ENCODE results near the gene YPEL1.
"Not testable (repeated sequence)": the region's sequence is repeated elsewhere in the genome, so short reads cannot be mapped to it uniquely, and the experiment has no call there.

YPEL1 gene

GRCh38 chr22:21681566-21682370 lies 53.8 kb downstream of the YPEL1 start:
- FAIRE-seq = no peak

- FAIRE-seq = no peak
These were observed 54.6 kb downstream of the YPEL1 start for GRCh38 chr22:21680830-21681565.

DNA sequence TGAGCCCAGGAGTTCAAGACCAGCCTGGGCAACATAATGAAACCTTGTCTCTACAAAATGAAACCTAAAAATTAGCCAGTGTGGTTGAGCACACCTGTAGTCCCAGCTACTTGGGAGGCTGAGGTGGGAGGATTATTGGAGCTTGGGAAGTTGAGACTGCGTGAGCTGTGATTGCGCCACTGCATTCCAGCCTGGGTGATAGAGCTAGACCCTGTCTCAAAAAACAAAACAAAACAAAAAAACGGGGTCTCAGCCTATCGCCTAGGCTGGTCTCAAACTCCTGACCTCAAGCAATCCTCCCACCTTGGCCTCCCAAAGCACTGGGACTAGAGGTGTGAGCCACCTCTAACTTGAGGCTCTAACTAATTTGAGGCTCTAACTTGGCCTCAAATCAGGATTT lies 56.2 kb downstream of the YPEL1 start:
- FAIRE-seq = no peak

DNA sequence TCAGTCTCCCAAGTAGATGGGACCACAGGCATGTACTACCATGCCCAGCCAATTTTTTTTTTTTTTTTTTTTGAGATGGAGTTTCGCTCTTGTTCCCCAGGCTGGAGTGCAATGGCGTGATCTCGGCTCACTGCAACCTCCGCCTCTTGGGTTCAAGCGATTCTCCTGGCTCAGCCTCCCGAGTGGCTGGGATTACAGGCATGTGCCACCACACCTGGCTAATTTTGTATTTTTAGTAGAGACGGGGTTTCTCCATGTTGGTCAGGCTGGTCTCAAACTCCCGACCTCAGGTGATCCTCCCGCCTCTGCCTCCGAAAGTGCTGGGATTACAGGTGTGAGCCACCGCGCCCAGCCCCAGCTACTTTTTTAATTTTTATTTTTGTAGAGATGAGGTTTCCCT lies 56.8 kb downstream of the YPEL1 start:
- FAIRE-seq = not testable (repeated sequence)

DNA sequence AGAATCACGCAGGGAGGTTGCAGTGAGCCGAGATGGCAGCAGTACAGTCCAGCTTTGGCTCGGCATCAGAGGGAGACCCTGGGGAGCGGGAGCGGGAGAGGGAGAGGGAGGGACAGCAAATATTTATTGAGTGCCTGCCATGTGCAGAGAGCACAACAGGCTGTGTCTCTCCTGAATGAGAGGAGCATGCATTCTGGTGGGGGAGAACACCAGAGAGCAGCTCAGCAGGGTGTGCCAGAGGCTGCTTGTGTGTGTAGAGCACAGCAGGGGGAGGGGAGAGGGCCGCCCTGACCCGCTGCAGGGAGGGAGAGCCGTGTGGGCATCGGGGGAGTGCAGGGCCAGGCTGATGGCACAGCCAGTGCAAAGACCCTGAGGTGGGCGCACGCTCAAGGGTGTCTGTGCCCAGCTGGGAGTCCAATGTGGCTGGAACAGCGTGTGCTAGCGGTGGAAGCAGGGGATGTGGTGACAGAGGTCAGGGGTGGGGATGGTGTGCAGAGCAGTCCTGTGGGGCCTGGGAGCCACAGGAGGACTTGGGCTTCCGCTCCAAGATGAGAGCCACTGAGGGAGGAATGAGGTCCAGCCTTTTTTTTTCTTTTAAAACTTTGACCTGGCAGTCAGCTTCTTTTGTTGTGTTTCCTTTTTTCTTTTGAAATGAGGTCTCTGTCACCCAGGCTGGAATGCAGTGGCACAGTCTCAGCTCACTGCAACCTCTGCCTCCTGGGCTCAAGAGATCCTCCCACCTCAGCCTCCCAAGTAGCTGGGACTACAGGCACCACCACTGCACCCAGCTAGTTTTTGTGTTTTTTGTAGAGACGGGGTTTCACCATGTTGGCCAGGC lies 57.8 kb downstream of the YPEL1 start:
- FAIRE-seq = no peak

- no peak for FAIRE-seq
These were observed 60.9 kb downstream of the YPEL1 start for GRCh38 chr22:21674638-21675245.

- no peak for FAIRE-seq
These were observed 61.9 kb downstream of the YPEL1 start for GRCh38 chr22:21673534-21674321.

GRCh38 chr22:21672107-21672629 lies 63.4 kb downstream of the YPEL1 start:
- no peak for FAIRE-seq

DNA sequence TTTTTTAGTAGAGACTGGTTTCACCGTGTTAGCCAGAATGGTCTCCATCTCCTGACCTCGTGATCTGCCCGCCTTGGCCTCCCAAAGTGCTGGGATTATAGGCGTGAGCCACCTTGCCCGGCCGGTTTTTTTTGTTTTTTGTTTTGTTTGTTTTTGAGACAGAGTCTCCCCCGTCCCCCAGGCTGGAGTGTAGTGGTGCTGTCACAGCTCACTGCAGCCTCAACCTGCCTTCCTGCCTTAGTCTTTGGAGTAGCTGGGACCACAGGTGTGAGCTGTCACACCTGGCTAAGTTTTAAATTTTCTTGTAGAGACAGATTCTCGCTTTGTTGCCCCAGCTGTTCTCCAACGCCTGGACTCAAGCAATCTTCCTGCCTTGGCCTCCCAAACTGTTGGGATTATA lies 66.6 kb downstream of the YPEL1 start:
- FAIRE-seq = no peak

DNA sequence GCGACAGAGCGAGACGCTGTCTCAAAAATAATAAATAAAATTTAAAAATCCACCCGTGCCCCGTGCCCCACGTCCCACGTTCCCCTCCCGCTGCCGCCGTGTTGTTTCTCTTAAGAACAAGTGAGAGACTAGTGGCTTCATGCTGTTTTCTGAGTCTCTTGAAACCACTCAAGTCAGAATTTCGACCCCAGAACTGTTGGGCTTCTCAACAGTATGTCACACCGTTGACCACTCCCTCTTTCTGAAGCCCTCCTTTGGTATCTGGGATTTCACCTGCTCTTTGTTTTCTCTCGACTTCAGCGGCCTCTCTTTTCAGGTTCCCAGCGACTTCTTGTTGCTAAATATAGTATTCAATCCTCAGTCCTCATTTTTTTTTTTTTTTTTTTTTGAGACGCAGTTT lies 68.8 kb downstream of the YPEL1 start:
- no peak for FAIRE-seq

DNA sequence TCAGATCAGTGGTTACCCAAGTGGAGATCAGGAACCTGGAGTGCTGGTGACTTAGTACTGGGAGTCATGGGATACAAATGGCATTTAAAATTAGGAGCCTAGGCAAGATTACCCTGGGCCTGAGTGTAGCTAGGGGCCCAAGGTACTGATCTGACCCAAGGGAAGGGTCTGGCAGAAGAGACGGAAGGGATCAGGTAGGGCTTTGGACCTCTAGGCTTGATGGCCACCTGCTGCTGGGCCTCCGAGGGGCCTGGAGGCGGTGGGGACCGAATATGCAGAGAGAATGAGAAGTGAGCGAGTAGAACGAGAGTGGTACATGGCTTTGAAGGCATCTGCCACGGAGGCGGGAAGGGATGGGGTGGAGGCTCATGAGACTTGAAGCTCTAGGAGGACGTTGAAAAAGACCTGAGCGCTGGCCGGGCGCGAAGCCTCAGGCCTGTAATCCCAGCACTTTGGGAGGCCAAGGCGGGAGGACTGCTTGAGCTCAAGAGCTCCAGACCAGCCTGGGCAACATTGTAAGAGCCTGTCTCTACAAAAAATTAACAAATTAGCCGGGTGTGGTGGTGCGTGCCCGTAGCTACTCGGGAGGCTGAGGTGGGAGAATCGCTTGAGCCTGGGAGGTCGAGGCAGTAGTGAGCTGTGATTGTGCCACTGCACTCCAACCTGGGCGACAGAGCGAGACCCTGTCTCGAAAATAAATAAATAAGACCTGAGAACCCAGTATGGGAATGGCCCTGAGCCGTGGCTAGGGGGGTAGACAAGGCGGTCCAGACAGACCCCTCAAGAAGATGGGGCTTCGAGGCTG lies 70.3 kb downstream of the YPEL1 start:
- no peak for FAIRE-seq

- FAIRE-seq = no peak
These were observed 71.9 kb downstream of the YPEL1 start for GRCh38 chr22:21663738-21664137.

GRCh38 chr22:21661991-21662390 lies 73.6 kb downstream of the YPEL1 start:
- FAIRE-seq = no peak

DNA sequence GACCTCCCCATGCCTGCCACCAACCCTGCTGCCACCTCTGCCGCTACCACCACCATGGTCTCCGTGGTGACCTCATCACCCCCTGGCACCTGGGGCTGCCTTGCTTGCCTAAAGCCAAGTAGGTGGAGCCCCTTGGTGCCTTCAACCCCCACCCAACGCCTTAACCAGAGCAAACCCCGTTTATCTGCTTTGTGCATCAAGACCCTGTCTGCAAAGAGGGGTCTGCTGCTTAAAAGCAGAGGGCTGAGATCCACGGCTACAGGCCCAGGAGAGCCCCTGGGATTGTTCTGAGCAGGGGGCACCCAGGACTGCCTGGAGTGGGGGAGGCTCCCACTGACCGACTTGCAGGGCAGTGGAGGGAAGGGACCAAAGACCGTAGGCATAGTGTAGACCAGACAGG lies 74.7 kb downstream of the YPEL1 start:
- FAIRE-seq = no peak

GRCh38 chr22:21659864-21660525 lies 75.6 kb downstream of the YPEL1 start:
- FAIRE-seq = no peak

DNA sequence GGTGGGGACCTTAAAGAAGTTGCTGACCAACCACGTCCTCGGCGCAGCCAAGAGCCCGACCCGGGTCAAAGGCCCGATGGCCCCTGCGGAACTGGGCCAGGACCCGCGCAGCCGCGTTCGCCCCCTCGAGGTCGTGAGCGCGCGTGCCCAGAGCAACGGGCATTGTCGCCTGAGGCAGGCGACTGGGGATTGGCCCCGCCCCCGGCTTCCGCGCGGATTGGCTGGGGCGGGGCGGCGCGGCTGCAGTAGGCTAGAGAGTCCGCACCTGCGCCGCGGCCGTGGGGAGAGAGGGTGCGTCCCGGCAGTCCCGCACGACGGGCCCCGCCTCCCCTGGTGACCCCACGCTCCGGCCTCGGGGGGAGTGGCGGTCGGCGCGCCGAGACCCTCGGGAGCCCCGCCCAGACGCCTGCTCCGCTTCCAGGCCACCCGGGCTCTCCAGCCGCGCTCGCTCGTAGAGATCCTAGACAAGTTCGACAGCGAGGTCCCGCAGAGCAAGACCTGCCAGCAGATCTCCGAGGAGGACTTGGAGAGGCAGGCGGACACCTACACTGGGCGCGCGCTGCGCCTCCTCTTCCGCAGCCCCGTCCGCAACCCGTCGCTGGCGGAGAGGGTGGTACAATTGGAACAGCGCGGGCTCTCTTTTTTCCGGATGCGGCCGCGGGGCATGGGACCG lies 78.1 kb downstream of the YPEL1 start:
- FAIRE-seq = no peak

GRCh38 chr22:21657020-21657359 lies 78.6 kb downstream of the YPEL1 start:
- no peak for FAIRE-seq

DNA sequence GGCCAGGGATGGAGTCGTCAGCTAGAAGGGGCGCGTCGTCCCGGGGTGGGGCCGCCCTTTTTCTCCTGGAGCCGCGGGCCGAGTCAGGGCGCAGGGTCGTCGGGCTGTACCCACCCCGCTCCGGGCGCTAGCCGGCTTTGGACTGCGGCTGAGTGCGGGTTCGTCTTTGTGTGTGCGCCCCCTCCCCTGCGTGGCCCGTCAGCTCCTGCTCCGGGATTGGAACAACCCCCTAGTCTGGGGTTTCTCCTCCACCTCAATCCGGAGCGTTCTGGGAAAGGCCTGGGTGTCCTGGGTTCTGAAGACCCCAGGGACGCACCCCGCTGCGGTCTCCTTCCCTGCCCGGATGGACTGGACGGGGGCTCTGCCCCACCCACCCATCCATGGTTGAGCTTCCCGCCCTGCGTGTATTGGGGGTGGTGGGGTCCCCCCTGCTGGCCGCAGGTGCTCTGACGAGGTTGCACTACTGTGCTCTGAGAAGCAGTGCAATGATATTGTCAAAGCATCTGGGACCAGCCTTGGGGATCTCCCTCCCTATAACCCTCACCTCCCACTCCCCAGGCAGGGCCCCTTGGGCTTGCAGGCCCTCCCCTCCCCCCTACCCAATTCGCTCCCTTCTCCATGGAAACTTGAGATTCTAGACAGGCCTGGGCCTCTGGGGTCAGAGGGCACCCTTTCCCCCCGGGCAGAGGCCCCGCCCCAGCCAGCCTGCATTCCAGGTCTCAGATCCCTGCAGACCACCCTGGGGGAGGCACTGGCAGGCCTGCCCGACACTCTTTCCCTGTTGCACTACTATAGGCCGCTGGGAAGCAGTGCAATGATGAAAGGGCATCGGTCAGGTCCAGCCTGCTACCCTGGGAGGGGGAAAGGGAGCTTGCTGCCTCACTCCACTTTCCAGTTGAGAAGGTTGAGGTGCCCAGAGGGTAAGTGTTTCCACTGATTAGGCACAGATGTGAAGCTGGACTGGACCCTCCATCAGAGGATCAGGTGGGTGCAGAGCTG lies 82.7 kb downstream of the YPEL1 start:
- FAIRE-seq = no peak

Data from A204.1 (cell line).